Stimulated activated CD8-positive, alpha-beta memory T cell treated with anti-CD3 and anti-CD28 coated beads, Interleukin-15, amount 100 ng/mL, for 1 hour (primary cell): ENCODE measurements around the gene ORM2.
A peak's percentile ranks its signal among the peaks of the same experiment; 100 is the strongest.

Experiments
- DNase-seq: peaks from one replicate; pipeline ENCODE4 v3.0.0-alpha.2; 2020; ENCODE audit warnings: low read depth

The ORM2 gene

DNA sequence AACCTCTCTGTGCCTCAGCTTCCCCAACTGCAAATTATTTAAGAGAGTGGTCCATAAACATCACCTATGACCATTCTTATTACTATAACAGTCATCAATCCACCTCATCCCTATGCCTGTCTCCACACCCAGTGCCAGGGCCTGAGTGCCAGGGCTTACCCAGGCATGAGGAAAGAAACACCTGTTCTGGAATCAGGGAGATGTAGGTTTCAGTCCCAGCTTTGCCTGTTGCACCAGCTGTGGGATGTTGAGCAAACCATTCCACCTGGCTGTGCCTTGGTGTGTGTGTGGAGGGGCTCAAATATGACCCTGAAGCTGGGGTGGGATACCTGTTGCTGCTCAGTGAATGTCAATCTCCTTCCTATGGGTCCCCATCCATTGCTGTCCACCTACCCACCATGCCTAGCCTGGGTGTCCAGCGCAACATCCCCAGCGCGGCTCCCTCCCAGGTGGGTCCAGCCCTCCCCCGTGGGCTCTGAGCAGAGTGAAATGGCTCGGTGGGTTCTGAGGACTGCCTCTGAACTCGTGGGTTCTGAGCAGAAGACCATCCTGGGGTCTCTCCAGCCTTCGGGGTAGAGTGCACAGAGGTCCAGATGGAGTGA is 41.8 kb downstream of the ORM2 start:
- no peak for DNase-seq

DNA sequence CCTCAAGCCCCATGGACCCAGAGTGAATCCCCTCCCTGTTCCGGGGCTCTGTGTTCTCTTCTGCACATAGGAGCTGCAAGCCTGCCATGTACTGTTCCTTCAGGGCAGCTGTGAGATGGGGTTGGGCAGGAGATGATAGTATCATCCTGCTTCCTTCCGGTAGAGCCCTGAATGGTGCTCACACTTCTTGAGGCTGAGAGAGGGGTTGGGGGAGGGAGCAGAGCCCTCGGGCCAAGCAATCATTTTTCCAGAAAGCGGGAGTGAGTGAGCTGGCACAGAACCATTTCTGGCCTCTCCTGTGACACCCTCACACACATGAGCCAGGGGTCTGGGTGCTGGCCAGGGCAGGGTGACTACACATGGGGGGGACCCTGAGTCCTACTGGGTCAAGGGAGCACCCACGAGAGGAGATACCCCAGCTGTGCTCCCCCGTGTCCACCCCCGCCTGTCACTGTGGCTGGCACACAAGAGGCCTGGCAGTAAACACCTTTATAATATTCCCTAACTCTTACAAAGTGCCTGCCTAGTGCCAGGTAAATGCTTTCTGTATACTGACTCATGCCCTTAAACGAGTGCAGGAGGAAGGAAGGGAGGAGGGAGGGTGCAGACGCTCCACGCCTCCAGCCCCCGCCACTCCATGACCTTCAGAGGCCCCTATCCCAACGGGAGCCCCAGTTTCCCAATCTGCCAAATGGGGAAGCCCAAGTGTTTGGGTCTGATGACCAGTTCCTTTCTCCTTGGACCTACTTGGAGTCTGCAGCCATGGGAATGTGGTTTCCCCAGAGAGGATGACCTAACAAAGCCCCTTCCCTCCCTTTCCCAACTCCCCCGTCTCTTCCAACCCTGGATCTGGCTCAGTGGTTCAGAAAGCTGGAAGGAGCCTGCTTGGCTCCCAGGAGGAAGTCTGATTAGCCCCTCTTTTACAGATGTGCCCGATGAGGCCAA is 42.6 kb downstream of the ORM2 start:
- no peak for DNase-seq

DNA sequence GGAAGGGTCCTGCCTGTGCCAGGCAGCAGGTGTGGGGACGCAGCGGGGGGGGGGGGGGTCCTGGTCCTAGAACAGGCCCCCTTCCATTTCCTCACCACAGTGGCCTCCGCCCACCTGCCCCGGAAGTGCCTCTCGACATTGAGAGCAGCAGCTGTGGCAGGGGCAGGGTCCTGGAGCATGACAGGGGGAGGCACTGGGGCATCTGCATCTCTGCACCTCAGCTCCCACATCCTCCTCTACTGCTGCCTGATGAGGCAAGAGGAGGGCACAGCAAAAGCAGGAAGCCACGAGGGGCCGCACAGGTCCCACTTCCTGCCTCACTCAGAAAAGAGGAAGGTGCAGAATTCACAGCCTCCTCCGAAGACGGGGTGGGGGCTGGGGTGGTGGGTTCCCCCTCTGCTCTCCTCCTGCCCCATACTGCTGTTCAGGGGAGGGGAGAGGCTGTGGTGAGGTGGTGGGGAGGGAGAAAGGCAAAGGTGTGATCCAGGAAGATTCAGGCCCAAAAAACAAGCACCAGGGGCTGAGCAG is 43.3 kb downstream of the ORM2 start:
- DNase-seq = peak; percentile 56

DNA sequence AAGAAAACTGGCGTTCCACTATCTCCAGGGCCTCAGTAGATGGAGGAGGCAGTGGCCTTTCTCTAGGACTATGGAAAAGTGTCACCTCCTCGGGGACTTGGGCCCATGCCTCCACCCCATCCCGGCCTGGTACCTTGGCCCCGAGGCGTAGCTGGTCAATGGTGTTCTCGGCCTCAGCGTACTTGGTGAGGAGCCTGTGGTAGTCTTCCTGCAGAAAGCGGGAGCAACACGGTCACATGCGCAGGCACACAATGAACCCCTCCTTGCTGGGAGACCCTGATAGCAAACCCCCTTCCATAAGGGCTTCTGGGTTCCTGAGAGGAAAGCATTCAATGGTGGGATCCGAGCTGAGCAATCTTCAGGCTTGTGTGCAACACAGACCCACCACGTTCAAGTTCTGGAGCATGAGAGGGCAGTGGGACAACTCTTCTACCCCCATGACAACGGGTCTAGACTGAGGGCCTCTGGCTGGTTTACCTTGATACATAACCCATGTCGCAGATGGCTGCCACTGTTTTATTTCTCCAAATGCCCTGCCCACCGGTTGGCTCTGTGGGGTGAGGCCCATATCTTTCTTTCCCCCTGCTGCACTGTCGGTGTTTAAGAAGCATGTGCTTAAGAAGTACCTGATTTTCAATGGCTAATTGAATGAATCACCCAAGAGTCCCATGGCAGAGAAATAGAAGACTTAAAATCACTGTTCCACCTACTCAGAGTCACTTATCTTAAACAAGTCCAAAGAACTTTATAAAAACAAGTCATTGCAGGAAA is 44.5 kb downstream of the ORM2 start:
- no peak for DNase-seq

DNA sequence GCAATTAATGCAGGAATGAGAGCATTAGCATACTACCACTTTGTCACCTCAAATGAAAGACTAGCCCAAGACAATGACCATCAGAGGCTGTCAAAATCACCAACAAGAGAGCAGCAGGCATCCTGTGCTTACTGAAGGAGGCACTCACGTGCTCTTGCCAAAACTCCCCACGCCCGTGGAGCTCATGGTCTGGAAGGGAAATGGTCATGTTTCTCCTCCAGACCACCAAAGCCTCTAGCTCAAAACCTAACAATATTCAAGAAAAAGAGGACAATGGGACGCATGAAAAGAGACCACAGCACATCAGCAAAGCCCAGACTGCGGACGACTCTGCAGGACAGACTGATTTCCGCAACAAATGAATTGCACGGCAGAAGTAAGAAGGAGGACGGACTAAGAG is 45.3 kb downstream of the ORM2 start:
- no peak for DNase-seq

DNA sequence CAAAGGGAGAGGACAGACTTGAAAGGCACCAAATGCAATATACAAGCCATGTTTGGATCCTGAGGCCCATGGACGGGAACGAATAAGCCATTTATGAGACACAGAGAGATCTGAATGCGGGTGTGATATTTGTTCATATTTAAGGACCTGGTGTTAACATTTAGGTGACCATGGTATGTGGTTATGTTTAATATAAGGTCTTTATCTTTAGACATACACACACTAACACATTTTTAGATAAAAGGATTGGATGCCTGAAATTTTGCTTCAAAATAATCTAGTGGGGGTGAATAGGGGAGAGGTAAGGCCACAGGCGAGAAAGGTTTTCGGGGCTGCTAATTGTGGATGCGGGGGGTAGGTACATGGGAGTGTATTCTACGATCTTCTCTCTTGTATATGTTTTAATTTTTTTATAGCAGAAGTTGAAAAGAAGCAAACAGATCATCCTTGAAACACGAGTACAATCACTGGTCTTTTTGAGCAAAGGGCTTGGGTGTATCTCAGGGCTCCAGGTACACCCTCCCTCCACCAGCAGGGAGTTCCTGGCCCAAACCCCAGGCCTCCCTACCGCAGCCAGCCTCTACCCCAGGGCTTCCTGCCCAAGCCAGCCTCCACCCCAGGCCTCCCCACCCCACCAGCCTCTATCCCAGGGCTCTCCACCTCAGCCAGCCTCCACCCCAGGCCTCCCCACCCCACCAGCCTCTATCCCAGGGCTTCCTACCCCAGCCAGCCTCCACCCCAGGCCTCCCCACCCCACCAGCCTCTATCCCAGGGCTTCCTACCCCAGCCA is 45.9 kb downstream of the ORM2 start:
- no peak for DNase-seq

DNA sequence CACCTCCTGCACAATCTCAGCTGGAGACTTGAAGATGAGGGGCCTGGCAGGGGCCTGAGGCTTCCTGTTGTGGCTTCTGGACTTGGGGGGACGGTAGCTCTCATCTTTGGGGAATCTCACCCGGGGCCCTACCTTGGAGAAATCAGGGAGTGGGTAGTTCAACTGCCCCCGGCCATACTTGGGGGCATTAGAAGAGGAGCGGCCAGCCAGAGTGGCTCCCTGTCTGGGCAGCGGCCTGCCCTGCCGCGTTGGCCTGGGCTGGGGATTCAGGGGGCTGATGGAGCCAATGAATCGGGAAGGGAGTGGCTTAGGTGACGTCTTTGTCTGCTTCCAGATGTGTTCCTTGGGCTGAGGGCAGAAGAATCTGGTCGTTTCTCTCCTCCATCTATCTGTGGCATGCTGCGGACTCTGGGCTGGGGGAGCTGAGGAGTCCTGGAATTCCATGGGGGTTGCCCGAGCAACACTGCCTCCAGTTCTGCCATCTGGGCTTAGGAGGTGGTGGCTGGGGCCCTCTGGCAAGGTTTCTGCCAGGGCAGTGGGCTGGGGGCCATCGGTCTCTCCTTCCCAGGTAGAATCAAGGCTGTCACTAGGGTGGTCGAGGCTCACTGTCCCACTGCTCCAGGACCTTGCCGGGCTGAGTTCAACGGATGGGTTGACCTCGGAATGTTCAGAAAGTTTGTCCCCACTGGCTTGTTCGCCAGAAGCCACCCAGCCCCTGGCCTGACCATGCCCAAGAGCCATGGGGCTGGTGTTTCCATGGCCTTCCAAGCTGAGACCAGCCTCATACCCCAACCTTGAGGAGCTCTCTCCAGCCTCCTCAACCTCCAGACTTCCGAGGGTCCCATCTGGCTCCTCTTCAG is 47.1 kb downstream of the ORM2 start:
- no peak for DNase-seq

DNA sequence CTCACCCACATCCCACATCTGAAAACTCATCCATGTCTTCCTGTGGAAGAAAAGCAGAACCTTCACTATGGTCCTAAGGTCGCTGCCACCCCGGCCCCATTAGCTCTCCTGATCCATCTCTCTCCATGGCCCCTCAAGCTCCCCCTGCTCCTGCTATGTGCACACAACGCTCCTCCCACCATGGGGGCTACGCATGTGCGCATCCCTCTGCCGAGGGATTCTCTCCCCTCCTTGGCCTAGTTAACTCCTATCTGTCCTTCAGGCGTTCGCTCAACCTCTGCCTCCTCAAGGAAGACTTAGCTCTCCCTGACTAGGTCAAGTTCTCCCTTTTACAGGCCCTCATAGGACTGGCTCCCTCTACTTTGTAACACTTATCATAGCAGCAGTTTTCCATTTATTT is 48.3 kb downstream of the ORM2 start:
- no peak for DNase-seq

DNA sequence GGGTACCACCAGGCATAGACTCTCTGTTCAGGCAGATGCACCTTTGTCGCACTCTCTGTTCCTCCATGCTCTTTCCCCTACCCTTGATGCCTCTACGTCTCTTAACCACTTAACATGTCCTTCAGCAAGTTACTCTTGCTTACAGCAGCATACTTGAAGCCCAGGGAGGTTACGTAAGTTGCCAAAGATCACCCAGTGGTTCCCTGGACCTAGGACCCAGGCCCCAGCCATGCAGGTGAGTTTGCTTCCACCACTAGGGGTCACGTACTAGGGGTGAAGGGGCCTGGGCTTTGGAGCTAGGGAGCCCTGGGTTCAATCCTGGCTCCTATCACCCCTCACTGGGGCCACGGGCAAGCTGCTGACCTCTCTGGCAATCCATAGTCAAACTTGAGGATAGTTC is 49.2 kb downstream of the ORM2 start:
- no peak for DNase-seq
